HUDEP-2 (cell line): ENCODE results near the gene EIF1.

Source experiments
- DNase-seq, 76 experiments: peaks; one replicate each; lab custom pipeline; 2025; ENCODE audit not compliant: unreplicated experiment in 76 of 76; lab: John Stamatoyannopoulos, UW

Gene EIF1

GRCh38 chr17:41654678-41655607, 33.7 kb upstream of the EIF1 start:
- DNase-seq, result no peak

DNA sequence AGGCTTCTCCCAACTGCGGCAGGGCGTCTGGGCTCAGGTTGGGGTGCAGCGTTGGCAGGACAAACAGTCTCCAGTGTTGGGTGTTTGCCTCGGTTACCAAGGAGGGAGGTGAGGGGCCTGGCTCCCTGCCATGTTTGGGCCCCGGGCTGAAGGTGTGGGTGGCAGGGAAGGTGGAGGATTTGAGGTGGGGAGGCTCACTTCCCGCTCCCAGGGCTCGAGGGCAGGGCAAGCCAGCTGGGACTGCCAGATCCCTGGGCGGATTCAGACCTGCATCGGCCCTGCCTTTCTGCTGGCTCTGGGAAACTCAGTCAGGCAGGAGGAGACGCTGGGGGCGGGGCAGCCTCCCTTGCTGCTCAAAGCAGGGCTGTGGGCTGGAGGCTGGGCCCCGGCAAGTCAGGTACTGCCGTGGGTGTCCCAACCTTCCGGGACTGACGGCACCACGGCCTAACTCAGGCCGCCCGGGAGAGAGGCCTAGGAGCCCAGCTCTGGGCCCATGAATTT, 33.0 kb upstream of the EIF1 start:
- no peak for DNase-seq

GRCh38 chr17:41656249-41657023, 32.2 kb upstream of the EIF1 start:
- no peak for DNase-seq

DNA sequence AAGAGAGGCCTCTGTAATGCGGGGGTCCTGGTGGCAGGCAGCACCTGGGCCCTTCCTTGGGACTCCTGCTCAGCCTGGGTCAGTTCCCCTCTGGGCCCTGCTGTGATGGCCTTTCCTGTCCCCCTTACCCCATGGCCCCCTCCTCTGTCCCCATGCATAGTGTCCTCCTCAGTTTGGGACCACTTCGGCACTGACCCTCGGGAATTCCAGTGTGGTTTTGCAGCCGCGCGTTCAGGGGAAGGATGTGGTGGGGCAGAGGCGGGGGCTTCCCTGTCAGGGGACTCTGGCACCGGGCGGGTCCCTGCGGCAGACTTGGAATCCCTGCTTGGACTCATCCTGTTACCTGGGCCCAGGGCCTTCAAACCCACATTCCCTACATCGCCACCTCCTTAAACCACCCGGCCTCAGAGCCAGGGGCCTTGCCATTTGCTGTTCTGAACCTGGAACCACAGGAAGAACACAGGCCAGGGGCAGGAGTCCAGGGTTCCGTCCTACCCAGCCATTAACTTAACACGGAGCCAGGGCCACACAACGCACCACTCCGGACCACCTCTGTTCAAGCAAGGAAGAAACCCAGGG, 31.4 kb upstream of the EIF1 start:
- no peak for DNase-seq

GRCh38 chr17:41657936-41658335, 30.7 kb upstream of the EIF1 start:
- no peak for DNase-seq

- no peak for DNase-seq
Measured at GRCh38 chr17:41658846-41659245, 29.8 kb upstream of the EIF1 start.

DNA sequence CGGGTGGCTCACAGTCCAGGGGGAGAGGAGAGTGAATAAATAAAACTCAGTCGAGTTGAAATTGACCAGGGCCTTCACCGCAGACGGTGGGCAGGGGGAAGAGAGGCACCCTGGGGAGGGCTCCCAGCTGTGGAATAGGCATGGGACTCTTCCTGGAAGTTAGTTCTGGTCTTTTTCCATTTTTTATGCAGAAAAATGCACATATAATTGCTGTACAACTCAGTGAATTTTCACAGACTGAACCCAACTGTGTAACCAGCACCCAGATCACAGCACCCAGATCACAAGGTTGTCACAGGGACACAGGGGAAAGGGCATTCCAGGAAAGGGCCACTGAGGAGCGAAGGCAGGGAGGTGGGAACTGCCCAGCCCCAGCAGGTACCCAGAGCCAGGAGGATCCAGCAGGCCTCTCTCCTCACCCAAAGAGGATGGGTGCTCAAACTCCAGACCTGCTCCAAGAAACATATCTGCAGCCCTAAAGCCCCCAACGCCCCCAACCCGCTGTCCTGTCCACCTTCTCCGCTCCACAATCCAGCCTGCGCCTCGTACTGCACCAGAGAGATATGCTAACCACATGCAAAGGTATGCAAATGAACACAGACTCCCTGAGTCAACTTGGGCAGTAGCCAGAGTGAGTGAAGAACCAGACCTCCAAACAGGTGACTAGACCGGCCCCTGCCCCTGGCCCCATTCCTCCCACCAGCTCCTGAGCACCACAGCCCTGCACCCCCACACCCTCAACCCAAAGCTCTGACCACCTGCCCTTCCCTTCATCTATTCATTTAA, 29.1 kb upstream of the EIF1 start:
- DNase-seq, result no peak

DNA sequence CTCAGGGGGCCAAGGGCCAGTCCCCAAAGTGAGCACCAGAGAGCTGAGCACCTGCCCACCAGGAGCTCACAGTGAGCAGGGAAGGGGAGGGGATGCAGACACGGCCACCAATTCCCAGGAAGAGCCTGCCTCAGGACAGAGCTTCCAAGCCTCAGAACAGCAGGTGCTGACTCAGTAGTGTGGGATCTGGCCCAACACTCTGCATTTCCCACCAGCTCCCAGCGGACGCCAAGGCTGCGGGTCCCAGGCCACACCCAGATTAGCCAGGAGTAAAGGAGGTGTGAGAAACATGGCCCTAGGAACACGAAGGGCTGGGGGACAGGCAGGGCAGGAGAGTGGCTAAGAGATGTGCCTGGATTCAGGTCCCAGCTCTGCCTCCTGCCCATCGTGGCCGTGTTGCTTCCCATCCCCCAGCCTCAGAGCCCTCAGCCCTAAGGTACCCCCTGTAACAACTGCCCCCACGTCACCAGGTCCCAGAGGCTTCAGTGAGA, 28.4 kb upstream of the EIF1 start:
- no peak for DNase-seq

DNA sequence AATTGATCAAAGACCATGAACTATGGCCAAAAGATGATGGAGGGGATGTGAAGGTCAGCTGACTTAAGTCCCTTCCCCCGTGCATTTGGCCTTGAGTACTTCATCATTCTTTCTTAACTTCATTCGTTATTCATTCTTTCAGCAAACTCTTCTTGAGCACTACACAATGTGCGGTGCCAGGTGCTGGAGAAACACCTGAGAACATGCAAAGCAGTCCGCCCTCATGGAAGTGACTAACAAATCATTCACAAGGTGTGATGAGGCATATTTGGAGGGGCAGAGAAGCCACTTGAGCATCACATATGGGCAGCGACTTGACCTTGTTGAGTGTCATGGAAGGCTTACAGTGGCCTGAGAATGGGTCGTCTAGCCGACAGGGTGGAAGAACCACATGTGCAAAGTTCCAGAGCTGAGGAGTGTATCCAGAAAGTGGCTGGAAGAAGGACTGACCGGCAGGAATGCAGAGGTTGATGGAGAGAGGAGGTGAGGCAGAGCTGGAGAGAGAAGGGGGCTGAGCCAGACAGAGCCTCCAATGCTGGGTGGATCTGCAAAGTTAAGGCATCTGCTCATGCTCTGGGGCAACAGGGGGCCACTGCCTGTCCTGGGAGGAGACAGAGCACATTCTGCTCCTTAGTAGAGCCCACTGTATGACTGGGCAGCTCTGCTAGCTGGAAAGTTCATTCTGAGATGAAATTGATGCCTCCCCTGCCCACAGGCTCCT, 25.1 kb upstream of the EIF1 start:
- no peak for DNase-seq

DNA sequence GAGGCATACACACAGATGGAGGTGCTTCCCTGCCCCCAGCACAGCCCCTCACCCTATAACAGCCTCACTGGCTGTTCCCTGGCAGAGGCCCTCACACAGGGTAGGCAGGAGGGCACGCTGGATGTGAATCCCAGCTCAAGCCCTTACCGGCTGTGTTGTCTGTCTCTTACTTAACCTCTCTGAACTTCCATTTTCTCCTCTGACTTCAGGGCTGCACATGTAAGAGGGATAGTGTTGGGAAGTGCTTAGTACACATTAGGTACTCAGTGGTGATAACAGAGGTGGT, 24.6 kb upstream of the EIF1 start:
- no peak for DNase-seq

- no peak for DNase-seq
Measured at GRCh38 chr17:41664587-41665565, 23.8 kb upstream of the EIF1 start.

- peak in 72 of 76 experiments; percentile 32 to 93 (median 77) for DNase-seq
Measured at GRCh38 chr17:41665566-41666236, 23.0 kb upstream of the EIF1 start.

- peak in 14 of 76 experiments; percentile 9 to 81 (median 47) for DNase-seq
Measured at GRCh38 chr17:41666237-41666641, 22.4 kb upstream of the EIF1 start.

- DNase-seq, result peak in 71 of 76 experiments; percentile 11 to 87 (median 70)
Measured at GRCh38 chr17:41666708-41667279, 21.9 kb upstream of the EIF1 start.

GRCh38 chr17:41667280-41668041, 21.2 kb upstream of the EIF1 start:
- DNase-seq, result no peak

DNA sequence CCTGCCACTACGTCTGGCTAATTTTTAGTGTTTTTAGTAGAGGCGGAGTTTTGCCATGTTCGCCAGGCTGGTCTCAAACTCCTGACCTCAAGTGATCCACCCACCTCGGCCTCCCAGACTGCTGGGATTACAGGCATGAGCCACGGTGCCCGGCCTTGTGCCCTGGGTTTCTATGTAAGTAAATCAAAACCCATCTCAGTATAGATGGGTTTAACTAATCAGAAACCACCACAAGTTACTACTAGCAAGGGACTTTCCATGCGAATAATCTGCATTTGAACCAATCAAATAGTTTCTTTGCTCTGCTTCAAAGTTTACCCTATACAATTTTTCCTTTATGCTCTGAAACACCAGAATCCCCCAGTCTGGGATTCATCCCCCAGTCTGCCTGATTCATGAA, 16.5 kb upstream of the EIF1 start:
- no peak for DNase-seq
